Muscle layer of colon (tissue), 2 donors: Measurements from ENCODE around the gene LMNB1.
"Not testable (repeated sequence)": the region's sequence is repeated elsewhere in the genome, so short reads cannot be mapped to it uniquely, and the experiment has no call there.

Experiments used
- H3K27ac ChIP-seq: one replicate; pipeline ENCODE4 v1.7.0; 2013; ENCODE audit warnings: low read depth, mild to moderate bottlenecking, low read length, moderate library complexity
- H3K27me3 ChIP-seq, 2 donors: one replicate each; pipeline ENCODE4 v1.7.0; 2013; ENCODE audit warnings: low read length in 2 of 2, mild to moderate bottlenecking in 2 of 2; ENCODE audit not compliant: insufficient read depth in 2 of 2, control insufficient read depth in 1 of 2
- H3K36me3 ChIP-seq: one replicate; pipeline ENCODE4 v1.7.0; 2013; ENCODE audit warnings: mild to moderate bottlenecking, low read length; ENCODE audit not compliant: insufficient read depth
- H3K4me1 ChIP-seq: one replicate; pipeline ENCODE4 v1.7.0; 2013; ENCODE audit warnings: mild to moderate bottlenecking, low read length; ENCODE audit not compliant: insufficient read depth
- H3K4me3 ChIP-seq, 2 donors: one replicate each; pipeline ENCODE4 v1.7.0; 2013; ENCODE audit warnings: low read length in 2 of 2, low read depth in 1 of 2, mild to moderate bottlenecking in 1 of 2, moderate library complexity in 1 of 2
- H3K9ac ChIP-seq: one replicate; pipeline ENCODE4 v1.7.0; 2013; ENCODE audit warnings: low read length
- H3K9me3 ChIP-seq: one replicate; pipeline ENCODE4 v1.7.0; 2013; ENCODE audit warnings: mild to moderate bottlenecking, low read length
- donor health status: abdominal sarcoma.
- donor health status: Adenocarcinoma of cecum.

LMNB1 gene

DNA sequence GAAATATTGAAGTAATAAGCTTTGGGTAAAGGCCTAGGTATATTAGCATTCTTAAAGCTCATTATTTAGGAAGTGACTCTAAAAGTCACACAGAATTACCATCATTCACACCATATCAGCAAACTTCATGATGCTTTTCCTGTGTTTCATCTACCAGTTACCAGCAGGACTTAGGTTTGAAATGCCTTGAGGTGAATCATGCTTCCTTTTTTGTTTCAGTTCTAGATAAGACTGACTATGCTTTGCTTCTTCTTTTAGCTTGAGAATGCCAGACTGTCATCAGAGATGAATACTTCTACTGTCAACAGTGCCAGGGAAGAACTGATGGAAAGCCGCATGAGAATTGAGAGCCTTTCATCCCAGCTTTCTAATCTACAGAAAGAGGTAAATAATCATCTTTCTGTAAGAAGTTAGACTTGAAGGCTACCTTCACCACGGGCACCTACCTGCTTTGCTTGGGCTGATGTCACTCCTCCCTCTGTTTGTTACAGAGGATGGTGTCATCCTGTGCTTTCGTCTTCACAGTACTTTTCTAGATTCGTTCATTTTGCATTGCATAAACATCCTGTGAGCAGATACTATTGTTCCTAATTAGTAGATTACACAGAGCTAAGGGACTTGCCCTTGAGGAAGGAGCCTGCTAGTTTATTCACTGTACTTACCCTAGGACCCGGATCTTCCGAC, 34.7 kb downstream of the LMNB1 start:
- Histone ChIP-seq H3K27me3 (no peaks in the 10 kb centered on the region), H3K9ac (no peak overlapping the region), H3K27ac (no peak overlapping the region), H3K9me3 (no peaks in the 10 kb centered on the region), H3K4me3 (no peak overlapping the region), H3K36me3 (no peaks in the 10 kb centered on the region), H3K4me1 (no peaks in the 10 kb centered on the region)

DNA sequence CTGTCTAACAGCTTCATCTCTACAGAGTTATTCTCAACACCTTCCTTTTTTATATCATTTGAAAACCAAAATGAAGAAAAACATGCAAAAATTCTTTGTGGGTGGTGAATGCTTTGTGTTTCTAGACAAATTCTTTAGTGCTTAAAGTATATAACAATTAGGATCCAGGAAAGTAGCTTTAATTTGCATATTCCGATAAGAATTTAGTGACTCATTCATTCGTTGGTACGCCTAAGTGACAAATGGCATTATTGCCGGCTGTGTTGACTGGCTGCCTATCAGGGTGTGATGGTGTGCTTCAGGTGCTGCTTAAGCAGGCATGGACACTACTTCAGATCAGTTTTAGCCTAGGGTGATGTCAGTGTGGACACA, 35.2 kb downstream of the LMNB1 start:
- Histone ChIP-seq H3K9ac (no peak overlapping the region), H3K36me3 (no peaks in the 10 kb centered on the region), H3K27ac (no peak overlapping the region), H3K9me3 (no peaks in the 10 kb centered on the region), H3K4me1 (no peaks in the 10 kb centered on the region), H3K4me3 (no peak overlapping the region), H3K27me3 (no peaks in the 10 kb centered on the region)

DNA sequence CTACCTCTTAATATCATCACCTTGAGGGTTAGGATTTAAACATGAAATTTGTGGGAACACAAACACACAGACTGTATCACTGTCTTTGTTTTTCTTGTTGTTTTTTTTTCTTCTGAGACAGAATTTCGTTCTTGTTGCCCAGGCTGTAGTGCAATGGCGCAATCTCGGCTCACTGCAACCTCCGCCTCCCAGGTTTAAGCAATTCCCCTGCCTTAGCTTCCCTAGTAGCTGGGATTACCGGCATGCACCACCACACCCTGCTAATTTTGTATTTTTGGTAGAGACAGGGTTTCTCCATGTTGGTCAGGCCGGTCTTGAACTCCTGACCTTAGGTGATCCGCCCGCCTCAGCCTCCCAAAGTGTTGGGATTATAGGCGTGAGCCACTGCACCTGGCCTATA, 36.9 kb downstream of the LMNB1 start:
- H3K4me3 ChIP-seq, H3K9ac ChIP-seq, H3K9me3 ChIP-seq, H3K4me1 ChIP-seq, H3K27me3 ChIP-seq, H3K27ac ChIP-seq, H3K36me3 ChIP-seq: not testable (repeated sequence)

DNA sequence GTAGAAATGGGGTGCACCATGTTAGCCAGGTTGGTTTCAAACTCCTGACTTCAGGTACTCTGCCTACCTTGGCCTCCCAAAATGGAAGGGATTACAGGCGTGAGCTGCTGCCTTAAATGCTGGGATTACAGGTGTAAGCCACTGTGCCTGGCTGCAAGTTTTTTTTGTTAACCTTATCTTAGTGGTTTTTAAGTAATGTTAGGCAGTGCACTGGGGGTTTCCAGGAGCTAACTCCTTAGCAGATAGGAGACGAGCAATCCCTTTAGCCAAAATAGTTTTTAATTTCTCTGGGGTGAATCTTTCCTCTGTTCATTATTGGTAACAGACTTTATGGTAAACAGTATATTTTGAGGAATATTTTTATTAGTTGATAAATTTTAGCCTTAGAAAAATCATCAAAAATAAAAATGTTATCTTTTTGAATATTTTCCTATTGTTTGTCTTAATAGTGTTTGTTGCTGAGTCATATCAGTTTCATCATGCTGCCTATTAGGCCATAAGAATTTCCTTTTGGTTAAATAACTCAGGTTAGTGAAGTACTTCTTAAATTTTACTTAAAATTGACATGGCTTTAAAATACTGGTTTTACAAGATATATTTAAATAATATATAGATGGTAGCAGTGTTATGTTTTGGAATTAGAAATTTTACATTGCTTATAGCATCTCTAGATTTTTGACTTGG, 37.9 kb downstream of the LMNB1 start:
- Histone ChIP-seq H3K4me3 (no peak overlapping the region), H3K27me3 (no peaks in the 10 kb centered on the region), H3K36me3 (no peaks in the 10 kb centered on the region), H3K9me3 (no peaks in the 10 kb centered on the region), H3K4me1 (no peaks in the 10 kb centered on the region), H3K27ac (no peak overlapping the region), H3K9ac (no peak overlapping the region)

DNA sequence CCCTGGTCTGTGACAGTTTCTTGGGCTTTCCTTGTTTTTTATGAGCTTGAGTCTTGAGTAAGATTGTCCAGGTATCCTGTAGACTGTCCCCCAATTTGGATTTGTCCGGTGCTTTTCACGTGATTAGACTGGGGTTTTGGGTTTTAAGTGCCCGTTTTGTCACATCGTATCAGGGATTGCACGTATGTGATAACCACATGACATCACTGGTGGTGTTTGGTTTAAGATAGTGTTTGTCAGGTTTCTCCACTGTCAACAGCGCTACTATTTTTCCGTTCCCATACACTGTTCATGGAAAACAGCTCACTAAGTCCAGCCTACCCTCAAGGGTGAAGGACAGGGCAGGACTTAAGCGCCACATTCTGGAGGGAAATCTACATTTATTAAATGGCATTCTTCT, 39.7 kb downstream of the LMNB1 start:
- H3K4me1 ChIP-seq: no peaks in the 10 kb centered on the region
- H3K4me3 ChIP-seq: no peak overlapping the region
- H3K27me3 ChIP-seq: no peaks in the 10 kb centered on the region
- no peak overlapping the region for H3K9ac ChIP-seq
- no peak overlapping the region for H3K27ac ChIP-seq
- no peaks in the 10 kb centered on the region for H3K9me3 ChIP-seq
- no peaks in the 10 kb centered on the region for H3K36me3 ChIP-seq

DNA sequence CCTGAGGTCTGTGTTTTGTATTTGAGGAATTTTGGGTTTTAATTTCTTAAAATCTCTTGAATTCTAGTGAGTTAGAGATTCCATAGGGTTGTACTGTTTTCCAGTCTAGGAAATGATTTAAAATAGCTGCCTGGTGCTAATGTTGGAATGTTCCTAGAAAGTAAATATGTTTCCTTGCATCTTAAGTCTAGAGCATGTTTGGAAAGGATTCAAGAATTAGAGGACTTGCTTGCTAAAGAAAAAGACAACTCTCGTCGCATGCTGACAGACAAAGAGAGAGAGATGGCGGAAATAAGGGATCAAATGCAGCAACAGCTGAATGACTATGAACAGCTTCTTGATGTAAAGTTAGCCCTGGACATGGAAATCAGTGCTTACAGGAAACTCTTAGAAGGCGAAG, 41.8 kb downstream of the LMNB1 start:
- no peaks in the 10 kb centered on the region for H3K4me1 ChIP-seq
- H3K27ac ChIP-seq: no peak overlapping the region
- no peaks in the 10 kb centered on the region for H3K9me3 ChIP-seq
- H3K36me3 ChIP-seq: no peaks in the 10 kb centered on the region
- no peaks in the 10 kb centered on the region for H3K27me3 ChIP-seq
- H3K9ac ChIP-seq: no peak overlapping the region
- H3K4me3 ChIP-seq: no peak overlapping the region

DNA sequence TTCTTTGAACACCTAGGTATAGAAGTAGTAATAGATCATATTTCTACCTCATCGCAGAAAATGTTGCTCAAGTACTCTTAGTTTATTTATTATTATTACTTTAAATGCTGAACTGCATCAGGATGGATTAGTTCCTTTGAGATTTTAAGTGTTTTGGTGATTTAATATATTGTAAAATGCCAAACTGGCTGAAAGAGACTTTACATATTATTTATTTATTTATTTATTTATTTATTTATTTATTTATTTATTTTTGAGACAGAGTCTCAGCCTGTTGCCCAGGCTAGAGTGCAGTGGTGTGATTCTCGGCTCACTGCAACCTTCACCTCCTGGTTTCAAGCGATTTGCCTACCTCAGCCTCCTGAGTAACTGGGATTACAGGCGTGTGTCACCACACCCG, 42.3 kb downstream of the LMNB1 start:
- Histone ChIP-seq H3K9ac (no peak overlapping the region), H3K9me3 (no peaks in the 10 kb centered on the region), H3K4me1 (no peaks in the 10 kb centered on the region), H3K36me3 (no peaks in the 10 kb centered on the region), H3K4me3 (no peak overlapping the region), H3K27me3 (no peaks in the 10 kb centered on the region), H3K27ac (no peak overlapping the region)

DNA sequence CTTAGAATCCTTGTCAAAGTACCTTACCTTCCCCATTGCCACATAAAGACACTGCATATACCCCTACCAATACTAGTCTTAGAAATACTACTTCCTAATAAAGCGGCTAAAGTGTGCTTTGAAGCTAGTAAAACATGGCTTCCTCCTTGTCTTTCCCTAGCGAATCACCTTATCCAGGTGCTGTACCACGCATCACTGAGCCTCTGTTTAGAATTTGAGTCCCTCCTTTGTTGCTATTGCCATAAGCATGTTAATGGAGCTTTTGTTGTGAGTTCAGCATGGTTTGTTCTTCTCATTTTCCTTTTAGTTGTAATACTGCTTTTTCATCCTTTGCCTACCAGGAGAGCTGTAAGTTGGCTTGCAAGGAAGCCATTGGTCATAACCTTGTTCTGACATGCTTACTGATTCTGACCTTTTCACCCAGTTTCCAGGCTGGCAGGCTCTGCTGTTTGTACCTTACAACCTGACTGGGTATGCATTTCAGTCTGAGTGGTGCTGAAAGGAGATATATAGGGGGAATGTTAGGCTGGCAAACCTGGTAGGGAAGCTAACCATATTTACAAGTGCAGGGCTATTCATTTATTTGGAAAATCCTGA, 49.8 kb downstream of the LMNB1 start:
- Histone ChIP-seq H3K27me3 (no peaks in the 10 kb centered on the region), H3K9me3 (no peaks in the 10 kb centered on the region), H3K27ac (no peak overlapping the region), H3K36me3 (no peaks in the 10 kb centered on the region), H3K4me3 (no peak overlapping the region), H3K4me1 (no peaks in the 10 kb centered on the region), H3K9ac (no peak overlapping the region)

DNA sequence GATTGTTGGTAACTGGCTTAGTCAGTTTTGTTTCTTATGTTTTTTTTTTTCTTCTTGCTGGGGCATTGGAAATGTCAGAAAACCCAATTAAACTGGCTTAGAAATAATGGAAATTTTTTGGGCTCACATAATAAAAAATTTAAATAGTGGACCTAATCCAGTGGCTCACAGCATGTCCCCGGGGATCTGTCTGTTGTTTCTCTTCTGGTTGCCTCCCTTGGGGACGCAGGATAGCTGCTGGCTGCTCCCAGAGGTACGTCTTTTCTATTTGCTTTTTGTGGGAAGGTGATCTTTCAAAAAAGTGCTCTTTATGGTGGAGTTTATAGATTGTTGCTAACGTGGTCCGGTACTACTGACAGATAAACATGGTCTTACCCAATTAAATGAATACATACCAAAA, 52.2 kb downstream of the LMNB1 start:
- H3K9ac ChIP-seq: no peak overlapping the region
- H3K4me3 ChIP-seq: no peak overlapping the region
- H3K27me3 ChIP-seq: no peaks in the 10 kb centered on the region
- H3K36me3 ChIP-seq: no peaks in the 10 kb centered on the region
- no peaks in the 10 kb centered on the region for H3K4me1 ChIP-seq
- no peak overlapping the region for H3K27ac ChIP-seq
- no peaks in the 10 kb centered on the region for H3K9me3 ChIP-seq

DNA sequence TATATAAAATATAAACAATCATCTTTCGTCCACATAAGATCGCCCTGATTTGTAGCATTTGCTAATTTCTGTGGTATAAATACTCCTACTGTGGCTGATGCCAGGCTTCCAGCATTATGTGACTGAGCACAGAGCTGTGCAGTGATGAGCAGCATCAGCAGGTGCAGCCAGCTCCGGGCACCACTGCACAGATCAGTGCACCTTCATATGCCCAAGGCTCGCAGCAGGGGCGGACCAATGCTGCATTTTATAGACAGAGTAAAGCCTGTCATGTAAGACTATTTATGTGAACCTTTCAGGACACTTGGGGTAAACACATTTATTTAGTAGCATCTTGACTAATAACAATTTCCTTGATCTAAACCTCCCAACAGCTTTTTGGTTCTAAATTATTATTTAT, 53.1 kb downstream of the LMNB1 start:
- Histone ChIP-seq H3K36me3 (no peaks in the 10 kb centered on the region), H3K27ac (no peak overlapping the region)

DNA sequence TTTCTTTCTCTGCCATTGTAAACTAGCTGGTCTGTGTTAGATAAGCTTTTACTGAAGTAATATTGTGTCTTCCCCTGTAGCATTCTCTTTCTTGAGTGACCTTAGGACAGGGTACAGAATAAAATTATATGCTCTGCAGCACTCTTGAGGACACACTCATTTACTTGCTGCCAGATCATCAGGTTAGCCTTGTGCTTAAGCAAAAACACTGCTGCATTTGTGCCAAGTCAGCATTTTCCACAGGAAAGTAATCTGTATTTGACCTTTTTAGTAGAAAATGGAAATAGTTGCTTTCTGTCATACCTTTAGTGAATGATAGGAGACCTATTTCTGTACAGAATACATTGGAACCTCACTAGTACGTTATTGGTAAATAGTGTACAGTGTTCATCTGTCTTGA, 54.2 kb downstream of the LMNB1 start:
- Histone ChIP-seq H3K9me3 (no peaks in the 10 kb centered on the region), H3K36me3 (no peaks in the 10 kb centered on the region), H3K4me1 (no peaks in the 10 kb centered on the region), H3K4me3 (no peak overlapping the region), H3K27ac (no peak overlapping the region), H3K27me3 (no peaks in the 10 kb centered on the region), H3K9ac (no peak overlapping the region)

More for the DNA sequence above, 53.1 kb downstream of the LMNB1 start:
- Histone ChIP-seq H3K4me1 (no peaks in the 10 kb centered on the region), H3K4me3 (no peak overlapping the region), H3K27me3 (no peaks in the 10 kb centered on the region), H3K9me3 (no peaks in the 10 kb centered on the region), H3K9ac (no peak overlapping the region)

DNA sequence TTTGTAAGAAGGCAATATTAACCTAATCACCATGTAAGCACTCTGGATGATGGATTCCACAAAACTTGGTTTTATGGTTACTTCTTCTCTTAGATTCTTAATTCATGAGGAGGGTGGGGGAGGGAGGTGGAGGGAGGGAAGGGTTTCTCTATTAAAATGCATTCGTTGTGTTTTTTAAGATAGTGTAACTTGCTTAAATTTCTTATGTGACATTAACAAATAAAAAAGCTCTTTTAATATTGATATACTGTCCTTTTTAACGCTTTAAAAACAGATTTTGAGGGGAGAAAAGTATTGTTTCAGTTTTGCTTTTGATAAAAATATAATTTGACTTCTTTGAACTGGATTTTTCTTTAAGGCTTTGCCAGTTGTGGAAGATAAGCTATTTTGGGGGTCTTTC, 59.8 kb downstream of the LMNB1 start:
- no peaks in the 10 kb centered on the region for H3K4me1 ChIP-seq
- no peak overlapping the region for H3K4me3 ChIP-seq
- no peaks in the 10 kb centered on the region for H3K27me3 ChIP-seq
- H3K9ac ChIP-seq: no peak overlapping the region
- no peaks in the 10 kb centered on the region for H3K36me3 ChIP-seq
- H3K27ac ChIP-seq: no peak overlapping the region
- H3K9me3 ChIP-seq: no peaks in the 10 kb centered on the region
